GM23248 (cell line): Measurements from ENCODE around the gene ZBED1.
"Not testable (repeated sequence)": the region's sequence is repeated elsewhere in the genome, so short reads cannot be mapped to it uniquely, and the experiment has no call there.

ENCODE experiments used
- EZH2 ChIP-seq: fragments of 200-600 bp; sonication (generic); IDR thresholded peaks from 2 replicates; pipeline ENCODE4 v1.6.1; 2018; ENCODE audit warnings: antibody characterized with exemption, mild to moderate bottlenecking; ENCODE audit not compliant: insufficient read depth, poor library complexity, severe bottlenecking
- EZH2phosphoT487 ChIP-seq: fragments of 200-600 bp; sonication (generic); IDR thresholded peaks from 2 replicates; pipeline ENCODE4 v1.6.1; 2018; ENCODE audit warnings: antibody characterized with exemption, moderate library complexity, mild to moderate bottlenecking, low read depth; ENCODE audit not compliant: insufficient read depth

DNA sequence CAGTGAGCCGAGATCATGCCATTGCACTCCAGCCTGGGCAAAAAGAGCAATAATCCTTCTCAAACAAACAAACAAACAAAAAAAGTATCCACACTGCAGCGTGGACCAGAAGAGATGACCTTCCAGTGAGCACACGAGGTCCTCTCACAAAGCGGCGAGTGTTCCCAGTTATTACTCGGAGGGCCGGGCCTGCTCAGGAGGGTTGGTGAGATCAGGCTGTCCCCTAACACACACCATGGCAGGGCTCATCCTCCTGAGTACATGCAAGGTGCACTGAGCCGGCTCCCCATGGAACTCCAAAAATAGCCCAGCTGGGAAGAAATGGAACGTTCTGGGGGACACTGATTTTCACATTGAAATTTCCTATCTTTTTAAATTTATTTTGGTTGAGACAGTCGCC is 40.7 kb downstream of the ZBED1 start:
- TF ChIP-seq EZH2phosphoT487, EZH2: not testable (repeated sequence)
